Esophagus squamous epithelium (tissue), 4 donors: Measurements from ENCODE around the gene PARVG.

Source experiments
- POLR2A ChIP-seq, 4 donors: fragments of 450-650 bp; IDR thresholded peaks; one replicate each; pipeline ENCODE4 v1.6.1; 2017; ENCODE audit warnings: antibody characterized with exemption in 4 of 4, mild to moderate bottlenecking in 4 of 4, moderate library complexity in 3 of 4
- TF ChIP-seq, protein P1 (sequence below), 6 experiments: fragments of 450-650 bp in 4 of 6; fragments of 200-600 bp in 2 of 6; sonication (generic) in 2 of 6; IDR thresholded peaks; one replicate each; pipeline ENCODE4 v1.5.1; 2016 to 2019; ENCODE audit warnings: antibody characterized with exemption in 6 of 6, mild to moderate bottlenecking in 4 of 6, moderate library complexity in 4 of 6

- TF ChIP-seq, protein P1, sequence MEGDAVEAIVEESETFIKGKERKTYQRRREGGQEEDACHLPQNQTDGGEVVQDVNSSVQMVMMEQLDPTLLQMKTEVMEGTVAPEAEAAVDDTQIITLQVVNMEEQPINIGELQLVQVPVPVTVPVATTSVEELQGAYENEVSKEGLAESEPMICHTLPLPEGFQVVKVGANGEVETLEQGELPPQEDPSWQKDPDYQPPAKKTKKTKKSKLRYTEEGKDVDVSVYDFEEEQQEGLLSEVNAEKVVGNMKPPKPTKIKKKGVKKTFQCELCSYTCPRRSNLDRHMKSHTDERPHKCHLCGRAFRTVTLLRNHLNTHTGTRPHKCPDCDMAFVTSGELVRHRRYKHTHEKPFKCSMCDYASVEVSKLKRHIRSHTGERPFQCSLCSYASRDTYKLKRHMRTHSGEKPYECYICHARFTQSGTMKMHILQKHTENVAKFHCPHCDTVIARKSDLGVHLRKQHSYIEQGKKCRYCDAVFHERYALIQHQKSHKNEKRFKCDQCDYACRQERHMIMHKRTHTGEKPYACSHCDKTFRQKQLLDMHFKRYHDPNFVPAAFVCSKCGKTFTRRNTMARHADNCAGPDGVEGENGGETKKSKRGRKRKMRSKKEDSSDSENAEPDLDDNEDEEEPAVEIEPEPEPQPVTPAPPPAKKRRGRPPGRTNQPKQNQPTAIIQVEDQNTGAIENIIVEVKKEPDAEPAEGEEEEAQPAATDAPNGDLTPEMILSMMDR (IDR thresholded peaks at IDR 0.05), result no peak
- TF ChIP-seq POLR2A (IDR thresholded peaks at IDR 0.05), result no peak
Measured at GRCh38 chr22:44180706-44181032, at the start of gene PARVG.
